Lower leg skin (tissue), 4 donors: ENCODE measurements around the gene AGRN. TPM values are rescaled to one million over a fixed set of nuclear protein-coding genes. Genes with fewer than 3 reads are reported as not detected.

ENCODE experiments used
- DNase-seq, 2 donors: peaks; one replicate each; pipeline ENCODE4 v3.0.0-alpha.2; 2019; ENCODE audit warnings: low spot score in 2 of 2
- H3K4me3 ChIP-seq: fragments of 200-600 bp; sonication (generic); 2 replicates; pipeline ENCODE4 v1.5.1; 2017; ENCODE audit warnings: mild to moderate bottlenecking, low read depth; ENCODE audit not compliant: poor library complexity, severe bottlenecking
- CTCF ChIP-seq, 3 donors: fragments of 450-650 bp; IDR thresholded peaks; one replicate each; pipeline ENCODE4 v1.5.1; 2016; ENCODE audit warnings: antibody characterized with exemption in 3 of 3, mild to moderate bottlenecking in 3 of 3, moderate library complexity in 2 of 3
- POLR2A ChIP-seq, 2 donors: fragments of 450-650 bp; IDR thresholded peaks; one replicate each; pipeline ENCODE4 v1.6.1; 2016 to 2017; ENCODE audit warnings: antibody characterized with exemption in 2 of 2, mild to moderate bottlenecking in 1 of 2, moderate library complexity in 1 of 2
- WGBS, 2 donors: methylation state at CpG; one replicate each; pipeline ENCODE4 v1.1.5; 2018; 5-methylcytosine and 5-hydroxymethylcytosine counted together
- intact Hi-C: fragments of 100-400 bp; cut with DNase I; formaldehyde crosslinking; loops from one replicate; pipeline ENCODE4 v1.15.0; 2023; ENCODE audit warnings: low total_unique reads
- total RNA-seq, 4 donors: library from RNA; depleted of rRNA; stranded (reverse); fragments of >200 nt; gene quantifications; one replicate each; pipeline ENCODE4 v1.1.0, GENCODE V29; 2016

AGRN gene
- total RNA-seq, 4 donors from 2014 or later, result 36.9 to 55.8 (median 54.6) TPM

DNA sequence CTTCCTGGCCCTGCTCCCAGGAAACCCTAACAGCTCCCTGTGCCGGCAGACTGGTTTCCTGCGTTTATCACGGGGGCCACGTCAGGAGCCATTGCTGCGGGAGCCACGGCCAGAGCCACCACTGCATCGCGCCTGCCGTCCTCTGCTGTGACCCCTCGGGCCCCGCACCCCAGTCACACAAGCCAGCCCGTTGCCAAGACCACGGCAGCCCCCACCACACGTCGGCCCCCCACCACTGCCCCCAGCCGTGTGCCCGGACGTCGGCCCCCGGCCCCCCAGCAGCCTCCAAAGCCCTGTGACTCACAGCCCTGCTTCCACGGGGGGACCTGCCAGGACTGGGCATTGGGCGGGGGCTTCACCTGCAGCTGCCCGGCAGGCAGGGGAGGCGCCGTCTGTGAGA lies 28.0 kb downstream of the AGRN start:
- 89% methylated on average over 24 to 25 of the region's 25 CpGs for WGBS, 2 donors
- intact Hi-C loops, result no loop called here
- no peak for DNase-seq

GRCh38 chr1:1048765-1049164 lies 28.8 kb downstream of the AGRN start:
- intact Hi-C loops, result no loop called here

More for the DNA sequence above, 28.0 kb downstream of the AGRN start:
- H3K4me3 ChIP-seq, result no peak overlapping the region
- no peak for TF ChIP-seq POLR2A (IDR thresholded peaks at IDR 0.05)
- no peak for TF ChIP-seq CTCF (IDR thresholded peaks at IDR 0.05)

DNA sequence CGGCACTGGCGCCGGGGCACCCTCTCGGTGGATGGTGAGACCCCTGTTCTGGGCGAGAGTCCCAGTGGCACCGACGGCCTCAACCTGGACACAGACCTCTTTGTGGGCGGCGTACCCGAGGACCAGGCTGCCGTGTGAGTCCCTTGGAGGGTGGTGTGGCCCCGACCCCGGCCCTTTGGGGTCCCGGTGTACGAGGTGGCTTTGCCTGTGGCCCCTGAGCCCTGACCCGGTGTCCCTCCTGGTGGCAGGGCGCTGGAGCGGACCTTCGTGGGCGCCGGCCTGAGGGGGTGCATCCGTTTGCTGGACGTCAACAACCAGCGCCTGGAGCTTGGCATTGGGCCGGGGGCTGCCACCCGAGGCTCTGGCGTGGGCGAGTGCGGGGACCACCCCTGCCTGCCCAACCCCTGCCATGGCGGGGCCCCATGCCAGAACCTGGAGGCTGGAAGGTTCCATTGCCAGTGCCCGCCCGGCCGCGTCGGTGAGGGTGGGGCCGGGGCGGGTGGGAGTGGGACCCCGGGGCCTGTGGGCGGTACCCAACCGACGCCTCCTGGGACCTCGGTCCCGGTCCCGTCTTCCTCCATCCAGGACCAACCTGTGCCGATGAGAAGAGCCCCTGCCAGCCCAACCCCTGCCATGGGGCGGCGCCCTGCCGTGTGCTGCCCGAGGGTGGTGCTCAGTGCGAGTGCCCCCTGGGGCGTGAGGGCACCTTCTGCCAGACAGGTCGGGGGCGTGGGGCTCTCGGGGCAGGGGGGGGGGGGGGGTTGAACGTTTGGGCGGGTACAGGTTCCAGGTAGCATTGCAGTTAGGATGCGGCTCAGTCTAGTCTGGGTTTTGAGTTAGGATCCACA lies 29.6 kb downstream of the AGRN start:
- TF ChIP-seq CTCF (IDR thresholded peaks at IDR 0.05), result no peak
- no peak for TF ChIP-seq POLR2A (IDR thresholded peaks at IDR 0.05)
- DNase-seq, result no peak
- no peak overlapping the region for H3K4me3 ChIP-seq
- intact Hi-C loops, result no loop called here
- WGBS, 2 donors, result 81 to 88% methylated on average over 31 to 38 of the region's 57 CpGs

More at GRCh38 chr1:1048765-1049164, 28.8 kb downstream of the AGRN start:
- no peak overlapping the region for H3K4me3 ChIP-seq
- WGBS, 2 donors, result 73 to 83% methylated on average over 9 to 22 of the region's 28 CpGs
- no peak for DNase-seq
- TF ChIP-seq CTCF (IDR thresholded peaks at IDR 0.05) (no peak), POLR2A (IDR thresholded peaks at IDR 0.05) (no peak)

GRCh38 chr1:1050577-1051052 lies 30.7 kb downstream of the AGRN start:
- 76 to 86% methylated on average over 27 to 32 of the region's 32 CpGs for WGBS, 2 donors
- DNase-seq, result no peak
- no peak overlapping the region for H3K4me3 ChIP-seq
- TF ChIP-seq POLR2A (IDR thresholded peaks at IDR 0.05), result no peak
- no peak for TF ChIP-seq CTCF (IDR thresholded peaks at IDR 0.05)
- intact Hi-C loops, result no loop called here

- 83 to 84% methylated on average over 32 to 45 of the region's 46 CpGs for WGBS, 2 donors
- H3K4me3 ChIP-seq, result no peak overlapping the region
- intact Hi-C loops, result no loop called here
- no peak for DNase-seq
- TF ChIP-seq CTCF (IDR thresholded peaks at IDR 0.05) (no peak), POLR2A (IDR thresholded peaks at IDR 0.05) (no peak)
These were observed 31.3 kb downstream of the AGRN start for GRCh38 chr1:1051127-1051810.
